HepG2 (cell line): Measurements from ENCODE around the gene OPALIN. TPM values are rescaled to one million over a fixed set of nuclear protein-coding genes. Genes with fewer than 3 reads are reported as not detected.

Source experiments
- ATAC-seq: fragments of 200-7000 bp; cut with Tn5 transposase; 3 replicates; pipeline ENCODE4 v1.9.1; 2020; ENCODE audit warnings: mild to moderate bottlenecking, moderate library complexity
- BruUV-seq: library from RNA; stranded (reverse); fragments of 400-500 nt; replicated peaks from 2 replicates; lab custom pipeline; 2021; lab: Mats Ljungman, UMichigan
- CTCF ChIA-PET: fragments of 300-600 bp; formaldehyde crosslinking; extraction: SDS; loops from one replicate; lab custom pipeline; 2021; ENCODE audit warnings: low total read pairs, inconsistent platforms, low intra/inter-chr PET ratio; lab: Yijun Ruan, JAX
- POLR2A ChIA-PET: fragments of 350-600 bp; sonication (Branson Sonifier 250); formaldehyde crosslinking; loops from one replicate; lab custom pipeline; 2020; ENCODE audit warnings: antibody characterized with exemption, inconsistent platforms; lab: Yijun Ruan, JAX
- DNase-seq: peaks from one replicate; pipeline ENCODE4 v3.0.0-alpha.2; 2015; ENCODE audit warnings: low spot score
- FAIRE-seq: peaks from 3 replicates; lab custom pipeline; 2011; peaks lifted over from hg19 to GRCh38; lab: Jason Lieb, UNC
- H2AFZ ChIP-seq: one replicate; pipeline ENCODE4 v1.6.1; 2011; ENCODE audit warnings: low read length, inconsistent platforms
- H3K27ac ChIP-seq: fragments of 300-600 bp; 3 replicates; pipeline ENCODE4 v1.8.0; 2011; ENCODE audit warnings: mixed run types, mild to moderate bottlenecking, mixed read lengths, low read length, inconsistent platforms; ENCODE audit not compliant: insufficient read depth; ENCODE audit errors: extremely low read length
- H3K27me3 ChIP-seq, 2 experiments: fragments of 200-600 bp in 1 of 2; 2 replicates in 1 of 2; 3 replicates in 1 of 2; pipeline versions ENCODE4 v1.6.0 to v1.8.0; 2011; ENCODE audit warnings: low read length in 2 of 2, mild to moderate bottlenecking in 2 of 2, moderate library complexity in 2 of 2, inconsistent platforms in 1 of 2; ENCODE audit not compliant: insufficient read depth in 2 of 2, control insufficient read depth in 1 of 2
- H3K36me3 ChIP-seq, 2 experiments: fragments of 200-600 bp in 1 of 2; replicated peaks in 1 of 2; 2 replicates in 1 of 2; 3 replicates in 1 of 2; pipeline versions ENCODE4 v1.5.1 to v1.8.0; 2011; ENCODE audit warnings: low read length in 2 of 2, inconsistent platforms in 1 of 2; ENCODE audit not compliant: insufficient read depth in 2 of 2, control insufficient read depth in 1 of 2
- H3K4me1 ChIP-seq: 2 replicates; pipeline ENCODE4 v1.5.1; 2012; ENCODE audit warnings: low read length, inconsistent platforms; ENCODE audit not compliant: insufficient read depth
- H3K4me2 ChIP-seq: 2 replicates; pipeline ENCODE4 v1.6.0; 2011; ENCODE audit warnings: low read depth, low read length, inconsistent platforms
- H3K4me3 ChIP-seq, 3 experiments: fragments of 200-600 bp in 1 of 3; sonication (generic), shearing (Covaris generic) in 1 of 3; replicated peaks in 1 of 3; 2 replicates each; pipeline ENCODE4 v1.5.1; 2011 to 2016; ENCODE audit warnings: low read length in 3 of 3, inconsistent platforms in 2 of 3, low read depth in 2 of 3, mild to moderate bottlenecking in 2 of 3, control low read depth in 1 of 3, mixed read lengths in 1 of 3; ENCODE audit not compliant: insufficient read depth in 1 of 3
- H3K79me2 ChIP-seq: one replicate; pipeline ENCODE4 v1.6.1; 2011; ENCODE audit warnings: low read length, inconsistent platforms; ENCODE audit not compliant: insufficient read depth
- H3K9ac ChIP-seq: 2 replicates; pipeline ENCODE4 v1.6.0; 2011; ENCODE audit warnings: mild to moderate bottlenecking, low read depth, low read length, inconsistent platforms; ENCODE audit not compliant: insufficient read depth
- H3K9me3 ChIP-seq: 2 replicates; pipeline ENCODE4 v1.5.1; 2012; ENCODE audit warnings: mild to moderate bottlenecking, low read length
- H4K20me1 ChIP-seq: 2 replicates; pipeline ENCODE4 v1.6.0; 2011; ENCODE audit warnings: inconsistent platforms, mild to moderate bottlenecking, low read length, moderate library complexity; ENCODE audit not compliant: insufficient read depth
- CBX1 ChIP-seq: IDR thresholded peaks from one replicate; pipeline ENCODE4 v1.6.1; 2016; ENCODE audit warnings: antibody characterized with exemption, low read depth
- DPF2 ChIP-seq: sonication (generic); formaldehyde crosslinking; IDR thresholded peaks from 2 replicates; pipeline ENCODE4 v1.4.0; 2020; ENCODE audit warnings: mild to moderate bottlenecking, low read depth, missing genetic modification reagents, borderline replicate concordance
- E2F5 ChIP-seq: sonication (generic); formaldehyde crosslinking; conservative IDR thresholded peaks from 2 replicates; pipeline ENCODE4 v1.4.0; 2020; ENCODE audit warnings: missing genetic modification reagents
- ELF3 ChIP-seq: IDR thresholded peaks from 2 replicates; pipeline ENCODE4 v1.6.1; 2016; ENCODE audit warnings: missing genetic modification reagents, missing compliant biosample characterization
- LCORL ChIP-seq, 2 experiments: fragments of 450-650 bp in 1 of 2; sonication (generic) in 1 of 2; formaldehyde crosslinking in 1 of 2; IDR thresholded peaks; 2 replicates each; pipeline versions ENCODE4 v1.5.0 to v1.6.1; 2017 to 2020; ENCODE audit warnings: antibody characterized with exemption in 1 of 2, missing genetic modification reagents in 1 of 2
- MYC ChIP-seq: sonication (generic); formaldehyde crosslinking; IDR thresholded peaks from 2 replicates; pipeline ENCODE4 v1.9.0; 2021; ENCODE audit warnings: missing genetic modification reagents, borderline replicate concordance
- SKI ChIP-seq: fragments of 450-650 bp; IDR thresholded peaks from one replicate; pipeline ENCODE4 v1.6.1; 2018; ENCODE audit warnings: mild to moderate bottlenecking; ENCODE audit not compliant: partially characterized antibody
- SOX5 ChIP-seq: IDR thresholded peaks from 2 replicates; pipeline ENCODE4 v1.6.1; 2016; ENCODE audit warnings: borderline replicate concordance
- ZBTB38 ChIP-seq: sonication (generic); formaldehyde crosslinking; IDR thresholded peaks from 2 replicates; pipeline ENCODE4 v1.5.1; 2020; ENCODE audit warnings: mild to moderate bottlenecking, missing genetic modification reagents
- ZC3H13 ChIP-seq: sonication (generic); formaldehyde crosslinking; IDR thresholded peaks from 2 replicates; pipeline ENCODE4 v1.8.1; 2023; ENCODE audit warnings: mild to moderate bottlenecking, missing genetic modification reagents, moderate library complexity
- ZFP36L2 ChIP-seq: sonication (generic); formaldehyde crosslinking; IDR thresholded peaks from 2 replicates; pipeline ENCODE4 v1.4.0; 2020; ENCODE audit warnings: missing genetic modification reagents
- ZNF232 ChIP-seq: sonication (generic); formaldehyde crosslinking; IDR thresholded peaks from 2 replicates; pipeline ENCODE4 v1.4.0; 2020; ENCODE audit warnings: missing genetic modification reagents, borderline replicate concordance
- ZNF331 ChIP-seq: sonication (generic); formaldehyde crosslinking; IDR thresholded peaks from 2 replicates; pipeline ENCODE4 v1.4.0; 2020; ENCODE audit warnings: missing genetic modification reagents
- ZNF34 ChIP-seq: sonication (generic); formaldehyde crosslinking; IDR thresholded peaks from 2 replicates; pipeline ENCODE4 v1.4.0; 2020; ENCODE audit warnings: mild to moderate bottlenecking, missing genetic modification reagents, borderline replicate concordance
- ZNF556 ChIP-seq: sonication (generic); formaldehyde crosslinking; IDR thresholded peaks from 2 replicates; pipeline ENCODE4 v1.4.0; 2020; ENCODE audit warnings: mild to moderate bottlenecking, missing genetic modification reagents, borderline replicate concordance
- ZNF615 ChIP-seq: sonication (generic); formaldehyde crosslinking; IDR thresholded peaks from 2 replicates; pipeline ENCODE4 v1.5.0; 2020; ENCODE audit warnings: mild to moderate bottlenecking, missing genetic modification reagents, borderline replicate concordance
- ZNF619 ChIP-seq: sonication (generic); formaldehyde crosslinking; IDR thresholded peaks from 2 replicates; pipeline ENCODE4 v1.4.0; 2020; ENCODE audit warnings: mild to moderate bottlenecking, missing genetic modification reagents
- ZNF781 ChIP-seq: sonication (generic); formaldehyde crosslinking; IDR thresholded peaks from 2 replicates; pipeline ENCODE4 v1.5.1; 2020; ENCODE audit warnings: borderline replicate concordance, mild to moderate bottlenecking, missing genetic modification reagents; ENCODE audit errors: not compliant biosample characterization
- WGBS: methylation state at CpG from one replicate; pipeline ENCODE4 v1.1.6; 2017; ENCODE audit warnings: low lambda C conversion rate; 5-methylcytosine and 5-hydroxymethylcytosine counted together
- in situ Hi-C: cut with HindIII; loops from 2 replicates; pipeline ENCODE4 v1.10.0; 2017; ENCODE audit warnings: low pct_unique_long_range_greater_than_20kb; ENCODE audit not compliant: extremely low pct_ligation_motif_present
- intact Hi-C: fragments of 100-400 bp; cut with micrococcal nuclease; formaldehyde crosslinking; loops from one replicate; pipeline ENCODE4 v1.10.0; 2022; ENCODE audit not compliant: unreplicated experiment
- polyA plus RNA-seq, 8 experiments: library from polyadenylated mRNA; depleted of rRNA in 3 of 8; stranded (reverse) in 7 of 8; unstranded in 1 of 8; fragments of >200 nt; fragmentation: Illumina TruSeq in 4 of 8; extraction: Trizol in 4 of 8; gene quantifications; 2 replicates each; pipeline versions ENCODE4 v1.2.1 to v1.2.3, GENCODE V29; 2011 to 2016; ENCODE audit warnings: low read depth in 4 of 8, missing spikeins in 1 of 8, mixed read lengths in 1 of 8; ENCODE audit not compliant: insufficient read depth in 1 of 8
- total RNA-seq, 5 experiments: library from RNA; depleted of rRNA; stranded (reverse); fragments of >200 nt; fragmentation: Illumina TruSeq; extraction: Trizol; gene quantifications; 2 replicates each; pipeline ENCODE4 v1.2.3, GENCODE V29; 2016; ENCODE audit warnings: low read depth in 1 of 5
- TF ChIP-seq, protein P1 (sequence below): IDR thresholded peaks from 2 replicates; pipeline ENCODE4 v1.6.1; 2016; ENCODE audit warnings: missing compliant biosample characterization, missing genetic modification reagents, borderline replicate concordance
- TF ChIP-seq, protein P2 (sequence below): sonication (generic); formaldehyde crosslinking; IDR thresholded peaks from 2 replicates; pipeline ENCODE4 v1.9.0; 2022; ENCODE audit warnings: low read depth, missing genetic modification reagents

Gene OPALIN
- total and polyA plus RNA-seq, 2 of the 13 experiments (the other 11 are each of a cell fraction or from before 2014, with no cell fraction given): not detected

DNA sequence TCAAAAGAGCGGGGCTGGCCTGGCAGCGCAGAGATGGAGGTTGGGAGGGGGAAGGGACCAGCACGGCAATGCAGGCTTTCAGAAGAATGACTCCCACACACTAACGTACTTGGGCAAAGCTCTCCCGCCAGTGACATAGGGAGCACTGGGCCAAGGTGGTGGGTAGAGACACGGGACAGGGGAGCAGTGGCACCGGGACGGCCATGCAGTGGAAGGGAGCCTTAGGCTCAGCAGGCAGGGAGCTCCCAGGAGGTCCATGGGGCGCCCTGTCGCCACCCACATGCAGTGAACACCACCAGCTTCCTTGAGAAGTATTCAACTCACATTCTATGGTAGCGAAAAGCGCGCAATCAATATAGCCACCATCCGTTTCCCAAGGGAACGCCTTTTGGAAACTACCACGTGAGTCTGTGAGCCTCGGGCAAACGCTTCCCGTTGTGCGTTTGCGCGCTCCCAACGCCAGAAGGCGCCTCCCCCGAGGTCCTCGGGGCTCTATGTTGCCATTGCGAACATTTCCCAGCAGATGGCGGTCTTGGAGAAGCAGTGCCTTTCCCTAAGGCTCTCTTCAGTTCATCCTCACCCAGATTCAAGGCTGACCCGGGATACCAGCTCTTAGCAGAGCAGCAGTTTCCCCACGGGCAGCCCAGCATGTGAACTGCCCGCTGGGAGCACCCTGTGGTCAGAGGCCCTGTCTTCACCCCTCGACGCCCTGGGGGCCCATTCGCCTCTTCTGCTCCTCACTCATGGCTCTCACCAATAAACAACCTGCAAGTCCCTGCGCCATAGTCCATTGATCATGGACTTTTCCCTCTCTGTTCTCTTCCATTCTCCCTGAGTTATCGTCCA, 16.4 kb upstream of the OPALIN start (continued):
- TF ChIP-seq, protein P1, sequence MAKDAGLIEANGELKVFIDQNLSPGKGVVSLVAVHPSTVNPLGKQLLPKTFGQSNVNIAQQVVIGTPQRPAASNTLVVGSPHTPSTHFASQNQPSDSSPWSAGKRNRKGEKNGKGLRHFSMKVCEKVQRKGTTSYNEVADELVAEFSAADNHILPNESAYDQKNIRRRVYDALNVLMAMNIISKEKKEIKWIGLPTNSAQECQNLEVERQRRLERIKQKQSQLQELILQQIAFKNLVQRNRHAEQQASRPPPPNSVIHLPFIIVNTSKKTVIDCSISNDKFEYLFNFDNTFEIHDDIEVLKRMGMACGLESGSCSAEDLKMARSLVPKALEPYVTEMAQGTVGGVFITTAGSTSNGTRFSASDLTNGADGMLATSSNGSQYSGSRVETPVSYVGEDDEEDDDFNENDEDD (CRISPR knock-in tag): peak; percentile 81; the same call in 1 of the 2 replicates
- TF ChIP-seq ELF3 (peak; percentile 71), MYC (CRISPR knock-in tag) (peak; percentile 45; the same call in 1 of the 2 replicates)

- ChIA-PET POLR2A (no interaction called here), CTCF (interaction anchor here (1.1 kb wide), 1 partner anchor 136 kb away, joined by 5 read pairs; no protein-coding TSS in a partner anchor)
- Histone ChIP-seq H3K4me1 (peaks cover 11% of the 10 kb centered on the region), H3K27ac (no peak overlapping the region), H2AFZ (no peak overlapping the region), H3K79me2 (no peaks in the 10 kb centered on the region), H3K4me3 (no peak overlapping the region; a peak in 1 of 6 replicates), H3K27me3 (peaks cover 2 to 24% of the 10 kb centered on the region in 2 experiments; a peak in 3 of 5 replicates), H3K36me3 (no peaks in the 10 kb centered on the region), H3K4me2 (peak overlapping the region; percentile 67; the same call in 1 of the 2 replicates), H3K9me3 (no peaks in the 10 kb centered on the region), H3K9ac (no peak overlapping the region), H4K20me1 (no peaks in the 10 kb centered on the region)
- FAIRE-seq: no peak
- in situ Hi-C loops: no loop called here
- DNase-seq: no peak
- intact Hi-C loops: no loop called here
- peak; percentile 9; the same call in 2 of the 3 replicates for ATAC-seq
- 77% methylated on average over 9 of the region's 9 CpGs for WGBS
- no TSS peak for BruUV-seq
- TF ChIP-seq DPF2 (no peak), CBX1 (no peak), ZNF781 (CRISPR knock-in tag) (no peak), ZC3H13 (CRISPR knock-in tag) (no peak), ZNF619 (CRISPR knock-in tag) (no peak), ZNF34 (no peak), ZNF232 (CRISPR knock-in tag) (no peak), LCORL (IDR thresholded peaks at IDR 0.05) (no peak), LCORL (CRISPR knock-in tag; IDR thresholded peaks at IDR 0.05) (no peak), E2F5 (CRISPR knock-in tag) (no peak), ZNF615 (no peak), SKI (no peak), ZNF556 (CRISPR knock-in tag) (no peak), ZNF331 (CRISPR knock-in tag) (no peak), ZFP36L2 (CRISPR knock-in tag) (no peak), ZBTB38 (CRISPR knock-in tag) (no peak), SOX5 (CRISPR knock-in tag) (no peak)
- TF ChIP-seq, protein P2, sequence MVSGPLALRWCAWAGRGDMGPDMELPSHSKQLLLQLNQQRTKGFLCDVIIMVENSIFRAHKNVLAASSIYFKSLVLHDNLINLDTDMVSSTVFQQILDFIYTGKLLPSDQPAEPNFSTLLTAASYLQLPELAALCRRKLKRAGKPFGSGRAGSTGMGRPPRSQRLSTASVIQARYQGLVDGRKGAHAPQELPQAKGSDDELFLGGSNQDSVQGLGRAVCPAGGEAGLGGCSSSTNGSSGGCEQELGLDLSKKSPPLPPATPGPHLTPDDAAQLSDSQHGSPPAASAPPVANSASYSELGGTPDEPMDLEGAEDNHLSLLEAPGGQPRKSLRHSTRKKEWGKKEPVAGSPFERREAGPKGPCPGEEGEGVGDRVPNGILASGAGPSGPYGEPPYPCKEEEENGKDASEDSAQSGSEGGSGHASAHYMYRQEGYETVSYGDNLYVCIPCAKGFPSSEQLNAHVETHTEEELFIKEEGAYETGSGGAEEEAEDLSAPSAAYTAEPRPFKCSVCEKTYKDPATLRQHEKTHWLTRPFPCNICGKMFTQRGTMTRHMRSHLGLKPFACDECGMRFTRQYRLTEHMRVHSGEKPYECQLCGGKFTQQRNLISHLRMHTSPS: no peak
Observed at GRCh38 chr10:96374639-96374984, 15.8 kb upstream of the OPALIN start.
